ENCODE data around the gene HSPA8. TPM values are rescaled to one million over a fixed set of nuclear protein-coding genes. Genes with fewer than 3 reads are reported as not detected.

Gene HSPA8
- total RNA-seq: 1,251 and 1,545 TPM in 2 replicates

DNA sequence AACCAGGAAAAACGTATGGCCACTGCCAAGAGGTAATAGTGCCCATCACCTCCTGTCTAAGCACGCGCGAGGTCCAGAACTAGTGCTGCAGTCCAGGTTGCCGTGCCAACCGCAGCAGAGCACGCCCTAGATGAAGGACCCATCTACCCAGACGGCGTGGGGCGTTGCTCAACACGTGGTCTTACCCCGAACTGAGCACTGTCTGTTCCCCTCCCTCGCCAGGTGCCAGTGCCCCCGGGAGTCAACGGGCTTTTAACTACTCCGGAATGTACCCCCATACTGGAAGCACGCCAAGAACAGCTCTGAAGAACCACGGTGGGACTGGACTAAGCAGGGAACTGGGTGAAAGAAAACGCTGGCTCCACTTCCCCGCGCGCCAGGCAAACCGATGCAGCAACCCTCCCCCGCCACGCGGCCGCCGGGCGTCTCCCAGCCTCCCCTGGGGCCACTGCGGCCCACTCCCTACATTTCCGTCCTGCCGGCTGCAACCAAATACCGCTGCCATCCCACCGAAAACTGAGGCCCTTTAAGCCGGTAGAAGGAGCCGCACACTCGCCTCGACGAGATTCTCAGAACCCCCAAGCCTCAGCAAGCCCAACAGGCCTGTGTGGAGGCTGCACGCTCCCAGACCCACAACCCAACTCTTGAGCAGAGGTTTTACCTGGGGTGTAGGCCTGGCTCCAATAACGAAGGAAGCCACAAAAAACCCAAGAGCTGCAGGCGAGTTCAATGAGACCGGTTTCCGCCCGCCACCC, at the start of gene HSPA8:
Gene HSPA8, minus strand, starts transcription at position 734 of the 755 bp plus-strand sequence. CDS start 812 bp downstream, outside the sequence.

Other genes with a start within 250 kb of the HSPA8 start
- gene CRTAM, start 223.6 kb downstream of the HSPA8 start, total RNA-seq: not detected in 2 replicates
- 0.60 and 2.2 TPM in 2 replicates for gene JHY, start 179.4 kb downstream of the HSPA8 start, total RNA-seq
- gene BSX, start 80.3 kb downstream of the HSPA8 start, total RNA-seq: not detected in 2 replicates
- 80.1 and 139 TPM in 2 replicates for gene CLMP, start 133.1 kb upstream of the HSPA8 start, total RNA-seq